C4-2B (cell line): Measurements from ENCODE around the gene GPR32.

Experiments used
- H3K27ac ChIP-seq: fragments of 450-650 bp; 2 replicates; pipeline ENCODE4 v1.5.1; 2017
- ZFX ChIP-seq: fragments of 450-650 bp; IDR thresholded peaks from 2 replicates; pipeline ENCODE4 v1.6.1; 2017
- TF ChIP-seq, protein P1 (sequence below): fragments of 450-650 bp; conservative IDR thresholded peaks from 2 replicates; pipeline ENCODE4 v1.5.1; 2017; ENCODE audit warnings: mild to moderate bottlenecking

The GPR32 gene

DNA sequence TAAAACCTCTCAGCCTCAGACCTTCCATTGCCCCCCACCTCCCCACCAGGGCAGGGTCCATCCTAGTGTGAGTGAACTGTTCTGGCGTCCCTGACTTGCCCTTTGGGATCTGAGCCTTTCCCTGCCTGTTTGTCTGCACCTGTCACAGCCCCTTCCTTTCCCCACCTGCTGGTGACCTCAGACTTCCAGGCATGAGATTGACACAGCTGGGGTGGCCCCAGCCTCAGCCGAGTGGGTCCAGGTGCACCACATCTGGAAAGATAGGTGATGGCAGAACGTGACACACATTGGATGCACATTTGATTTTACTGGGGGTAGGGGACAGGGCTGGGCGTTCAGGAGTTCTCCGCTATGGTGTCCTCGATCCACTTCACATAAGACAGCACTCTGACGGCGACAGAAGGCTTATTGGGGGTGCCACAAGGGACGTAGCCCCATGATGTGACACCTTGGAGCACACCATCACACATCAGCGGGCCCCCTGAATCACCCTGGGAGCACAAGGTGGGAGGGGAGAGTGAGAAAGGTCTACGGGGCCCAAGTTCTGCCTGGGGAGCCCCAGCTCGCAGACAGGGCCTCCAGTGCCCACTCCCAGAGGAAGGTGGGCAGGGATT lies 48.7 kb downstream of the GPR32 start:
- no peak overlapping the region for H3K27ac ChIP-seq
- TF ChIP-seq, protein P1, sequence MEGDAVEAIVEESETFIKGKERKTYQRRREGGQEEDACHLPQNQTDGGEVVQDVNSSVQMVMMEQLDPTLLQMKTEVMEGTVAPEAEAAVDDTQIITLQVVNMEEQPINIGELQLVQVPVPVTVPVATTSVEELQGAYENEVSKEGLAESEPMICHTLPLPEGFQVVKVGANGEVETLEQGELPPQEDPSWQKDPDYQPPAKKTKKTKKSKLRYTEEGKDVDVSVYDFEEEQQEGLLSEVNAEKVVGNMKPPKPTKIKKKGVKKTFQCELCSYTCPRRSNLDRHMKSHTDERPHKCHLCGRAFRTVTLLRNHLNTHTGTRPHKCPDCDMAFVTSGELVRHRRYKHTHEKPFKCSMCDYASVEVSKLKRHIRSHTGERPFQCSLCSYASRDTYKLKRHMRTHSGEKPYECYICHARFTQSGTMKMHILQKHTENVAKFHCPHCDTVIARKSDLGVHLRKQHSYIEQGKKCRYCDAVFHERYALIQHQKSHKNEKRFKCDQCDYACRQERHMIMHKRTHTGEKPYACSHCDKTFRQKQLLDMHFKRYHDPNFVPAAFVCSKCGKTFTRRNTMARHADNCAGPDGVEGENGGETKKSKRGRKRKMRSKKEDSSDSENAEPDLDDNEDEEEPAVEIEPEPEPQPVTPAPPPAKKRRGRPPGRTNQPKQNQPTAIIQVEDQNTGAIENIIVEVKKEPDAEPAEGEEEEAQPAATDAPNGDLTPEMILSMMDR: no peak
- TF ChIP-seq ZFX: no peak

DNA sequence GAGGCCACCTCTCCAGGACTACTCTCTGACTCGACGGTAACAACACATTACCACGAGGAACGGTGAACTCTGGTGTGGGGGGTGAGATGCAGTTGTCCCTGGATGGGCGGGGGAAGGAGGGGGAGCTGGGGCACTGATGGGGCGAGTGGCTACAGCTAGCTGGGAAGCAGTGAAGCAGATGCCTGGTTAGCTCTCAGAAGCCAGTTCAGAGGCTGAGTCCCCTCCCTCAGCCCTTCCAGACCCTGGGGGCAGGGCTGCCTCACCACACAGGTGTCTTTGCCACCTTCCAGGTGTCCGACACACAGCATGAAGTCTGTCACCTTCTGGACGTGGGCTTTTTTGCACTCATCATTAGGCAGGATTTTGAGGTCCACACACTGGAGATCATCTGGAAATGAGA lies 49.4 kb downstream of the GPR32 start:
- H3K27ac ChIP-seq: no peak overlapping the region
- TF ChIP-seq, protein P1: no peak
- TF ChIP-seq ZFX: no peak

DNA sequence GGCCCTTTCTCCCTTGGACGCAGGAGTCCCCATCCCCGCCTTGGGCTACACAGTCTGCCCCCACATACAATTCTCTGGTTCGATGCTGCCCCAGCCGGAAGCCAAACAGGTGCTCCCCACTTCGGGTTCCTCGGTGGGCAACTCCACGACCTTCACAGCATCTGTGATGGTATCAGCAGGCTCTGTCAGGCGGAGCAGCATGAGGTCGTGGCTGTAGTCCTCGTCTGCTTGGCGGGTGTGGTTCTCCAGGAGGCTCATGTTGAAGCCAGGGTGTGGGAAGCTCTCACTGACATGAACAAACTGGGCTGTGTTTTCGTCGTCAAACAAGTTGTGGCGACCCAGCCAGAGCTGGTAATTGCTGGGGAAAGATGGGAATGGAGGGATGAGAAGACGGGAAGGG lies 49.8 kb downstream of the GPR32 start:
- no peak overlapping the region for H3K27ac ChIP-seq
- TF ChIP-seq, protein P1: no peak
- no peak for TF ChIP-seq ZFX

DNA sequence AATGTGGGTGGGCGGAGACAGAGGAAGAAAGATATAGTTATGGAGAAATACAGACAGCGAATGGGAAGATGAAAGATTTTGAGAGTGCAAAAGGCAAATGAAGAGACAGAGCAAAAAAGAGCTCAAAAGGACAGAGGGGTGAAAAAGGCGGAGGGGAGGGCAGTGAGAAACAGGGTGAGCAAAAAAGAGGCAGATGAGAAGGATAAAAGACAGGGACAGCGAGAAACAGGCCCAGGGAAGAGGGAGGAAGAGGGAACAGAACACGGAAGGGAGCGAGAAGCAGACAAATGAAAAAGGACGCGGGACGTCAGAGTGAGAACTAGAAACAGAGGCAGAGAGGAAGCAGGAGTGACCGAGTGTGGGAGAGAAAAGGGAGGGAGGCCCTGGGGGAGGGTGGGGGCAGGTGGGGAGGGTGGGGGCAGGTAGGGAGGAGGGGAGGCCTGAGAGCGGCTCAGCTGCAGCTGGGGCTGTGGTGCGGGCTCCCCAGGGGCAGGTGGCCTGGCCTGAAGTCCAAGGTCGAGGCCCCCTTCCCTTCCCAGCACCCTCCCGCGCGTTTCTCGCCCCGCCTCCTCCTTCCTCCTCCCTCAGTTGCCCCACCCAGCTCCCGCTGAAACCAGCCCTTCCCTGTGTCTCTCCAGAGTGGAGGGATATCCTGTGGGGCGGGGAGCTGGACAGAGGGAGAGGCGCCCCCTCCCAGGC lies 50.4 kb downstream of the GPR32 start:
- no peak overlapping the region; the same call in 1 of the 2 replicates for H3K27ac ChIP-seq
- TF ChIP-seq, protein P1: no peak
- TF ChIP-seq ZFX: no peak

DNA sequence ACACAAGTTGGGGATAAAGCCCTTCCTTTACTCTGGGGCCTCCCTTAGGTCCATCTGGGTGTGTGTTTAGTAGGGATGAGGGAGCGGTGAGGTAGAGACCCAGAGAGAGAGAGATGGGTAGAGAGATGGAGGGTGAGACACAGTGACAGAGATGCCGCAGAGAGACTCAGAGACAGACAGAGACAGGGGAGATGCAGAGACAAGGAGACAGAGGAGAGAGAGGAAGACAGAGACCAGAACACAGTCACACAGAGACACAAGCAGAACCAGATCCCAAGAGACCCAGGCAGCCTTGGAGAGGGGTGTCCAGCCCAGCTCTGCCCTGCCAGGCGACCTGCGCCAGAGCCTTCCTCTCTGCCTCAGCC lies 51.0 kb downstream of the GPR32 start:
- TF ChIP-seq, protein P1: no peak
- no peak for TF ChIP-seq ZFX
- H3K27ac ChIP-seq: no peak overlapping the region; the same call in 1 of the 2 replicates
